B cell (primary cell): ENCODE data around the gene GRIP2.

Experiments used
- EZH2 ChIP-seq: IDR thresholded peaks from 2 replicates; pipeline ENCODE4 v1.6.1; 2012; ENCODE audit warnings: borderline replicate concordance, low read depth, mild to moderate bottlenecking, moderate library complexity, low read length; ENCODE audit not compliant: insufficient read depth, poor library complexity, severe bottlenecking
- TF ChIP-seq, protein P1 (sequence below): fragments of 200-600 bp; IDR thresholded peaks from one replicate; pipeline ENCODE4 v1.8.0; 2022; ENCODE audit warnings: antibody characterized with exemption, mild to moderate bottlenecking

DNA sequence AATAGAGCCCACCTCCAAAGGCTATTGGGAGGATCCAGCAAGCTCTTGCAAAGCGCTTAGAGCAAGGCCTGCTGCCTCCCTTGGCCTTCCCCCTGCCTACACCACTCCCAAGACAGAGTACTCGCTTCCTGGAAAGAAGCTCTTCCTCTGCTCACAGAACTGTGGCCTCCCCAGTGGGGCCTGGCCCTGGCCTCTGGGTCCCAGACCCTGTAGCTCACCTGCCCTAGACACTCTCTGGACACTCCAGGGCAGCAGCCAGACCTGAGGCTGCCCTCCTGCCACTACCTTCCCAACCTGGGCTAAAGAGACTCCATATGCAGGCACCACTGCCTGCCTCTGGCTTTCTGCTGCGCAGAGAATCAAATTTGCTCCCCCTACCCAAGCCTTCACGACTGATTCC, 49.9 kb downstream of the GRIP2 start:
- TF ChIP-seq, protein P1, sequence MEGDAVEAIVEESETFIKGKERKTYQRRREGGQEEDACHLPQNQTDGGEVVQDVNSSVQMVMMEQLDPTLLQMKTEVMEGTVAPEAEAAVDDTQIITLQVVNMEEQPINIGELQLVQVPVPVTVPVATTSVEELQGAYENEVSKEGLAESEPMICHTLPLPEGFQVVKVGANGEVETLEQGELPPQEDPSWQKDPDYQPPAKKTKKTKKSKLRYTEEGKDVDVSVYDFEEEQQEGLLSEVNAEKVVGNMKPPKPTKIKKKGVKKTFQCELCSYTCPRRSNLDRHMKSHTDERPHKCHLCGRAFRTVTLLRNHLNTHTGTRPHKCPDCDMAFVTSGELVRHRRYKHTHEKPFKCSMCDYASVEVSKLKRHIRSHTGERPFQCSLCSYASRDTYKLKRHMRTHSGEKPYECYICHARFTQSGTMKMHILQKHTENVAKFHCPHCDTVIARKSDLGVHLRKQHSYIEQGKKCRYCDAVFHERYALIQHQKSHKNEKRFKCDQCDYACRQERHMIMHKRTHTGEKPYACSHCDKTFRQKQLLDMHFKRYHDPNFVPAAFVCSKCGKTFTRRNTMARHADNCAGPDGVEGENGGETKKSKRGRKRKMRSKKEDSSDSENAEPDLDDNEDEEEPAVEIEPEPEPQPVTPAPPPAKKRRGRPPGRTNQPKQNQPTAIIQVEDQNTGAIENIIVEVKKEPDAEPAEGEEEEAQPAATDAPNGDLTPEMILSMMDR: no peak
- no peak for TF ChIP-seq EZH2
